HCT116 (cell line): Measurements from ENCODE around the gene DHRSX. TPM values are rescaled to one million over a fixed set of nuclear protein-coding genes. Genes with fewer than 3 reads are reported as not detected.

Experiments used
- ATAC-seq: fragments of 200-7000 bp; cut with Tn5 transposase; 2 replicates; pipeline ENCODE4 v1.9.1; 2020; ENCODE audit warnings: mild to moderate bottlenecking, moderate library complexity
- BruUV-seq: library from RNA; stranded (reverse); fragments of 400-500 nt; replicated peaks from 2 replicates; lab custom pipeline; 2021; lab: Mats Ljungman, UMichigan
- CTCF ChIA-PET: fragments of 300-600 bp; sonication (Branson Sonifier 250); formaldehyde crosslinking; loops from one replicate; lab custom pipeline; 2021; ENCODE audit warnings: antibody characterized with exemption; lab: Charles Lee
- POLR2A ChIA-PET: fragments of 300-600, 350-600 bp; sonication (Branson Sonifier 250); formaldehyde crosslinking; loops from one replicate; lab custom pipeline; 2021; ENCODE audit warnings: antibody characterized with exemption; lab: Charles Lee
- RAD21 ChIA-PET, 2 experiments: fragments of 300-600 bp; sonication (Branson Sonifier 250); formaldehyde crosslinking; loops; one replicate each; lab custom pipeline; 2023; ENCODE audit warnings: low total read pairs in 2 of 2; ENCODE audit not compliant: uncharacterized antibody in 2 of 2, unreplicated experiment in 2 of 2, low non-redundant PET in 1 of 2; lab: Charles Lee
- DNase-seq: peaks from one replicate; pipeline ENCODE4 v3.0.0-alpha.2; 2010; ENCODE audit warnings: low read depth, low spot score
- H2AFZ ChIP-seq: fragments of 200-600 bp; shearing (Covaris generic), sonication (generic); 2 replicates; pipeline ENCODE4 v1.6.1; 2017; ENCODE audit warnings: low read depth, mixed run types, mixed read lengths, antibody characterized with exemption, low read length; ENCODE audit not compliant: poor library complexity, severe bottlenecking
- H3K27ac ChIP-seq: 2 replicates; pipeline ENCODE4 v1.5.1; 2012; ENCODE audit warnings: low read depth, low read length
- H3K27me3 ChIP-seq: fragments of 200-600 bp; sonication (generic); 2 replicates; pipeline ENCODE4 v1.6.1; 2016; ENCODE audit warnings: mixed run types, low read length, mixed read lengths; ENCODE audit not compliant: insufficient read depth
- H3K36me3 ChIP-seq, 2 experiments: fragments of 200-500 bp in 1 of 2; fragments of 200-600 bp in 1 of 2; sonication (Bioruptor generic) in 1 of 2; sonication (generic) in 1 of 2; 2 replicates each; pipeline versions ENCODE4 v1.5.1 to v1.6.1; 2014 to 2016; ENCODE audit warnings: low read length in 2 of 2, inconsistent platforms in 1 of 2, mixed read lengths in 1 of 2, mixed run types in 1 of 2; ENCODE audit not compliant: insufficient read depth in 2 of 2, control insufficient read depth in 1 of 2
- H3K4me1 ChIP-seq, 2 experiments: fragments of 200-600 bp in 1 of 2; sonication (generic) in 1 of 2; 2 replicates each; pipeline versions ENCODE4 v1.5.1 to v1.6.1; 2012 to 2017; ENCODE audit warnings: low read length in 2 of 2, inconsistent platforms in 1 of 2, mild to moderate bottlenecking in 1 of 2, mixed read lengths in 1 of 2, mixed run types in 1 of 2, moderate library complexity in 1 of 2; ENCODE audit not compliant: insufficient read depth in 2 of 2, control insufficient read depth in 1 of 2
- H3K4me2 ChIP-seq: fragments of 200-600 bp; sonication (generic); 2 replicates; pipeline ENCODE4 v1.6.1; 2017; ENCODE audit warnings: mixed run types, low read length, mixed read lengths
- H3K4me3 ChIP-seq, 2 experiments: fragments of 200-600 bp in 1 of 2; sonication (generic) in 1 of 2; replicated peaks in 1 of 2; 2 replicates each; pipeline ENCODE4 v1.5.1; 2011 to 2016; ENCODE audit warnings: low read length in 2 of 2, control low read depth in 1 of 2, low read depth in 1 of 2, mild to moderate bottlenecking in 1 of 2, mixed read lengths in 1 of 2, mixed run types in 1 of 2
- H3K79me2 ChIP-seq: fragments of 200-600 bp; sonication (generic); 2 replicates; pipeline ENCODE4 v1.6.1; 2017; ENCODE audit warnings: mild to moderate bottlenecking, mixed run types, low read length, moderate library complexity, mixed read lengths; ENCODE audit not compliant: insufficient read depth
- H3K9ac ChIP-seq: fragments of 200-600 bp; sonication (generic); 2 replicates; pipeline ENCODE4 v1.6.1; 2016; ENCODE audit warnings: low read length, mixed read lengths
- H3K9me2 ChIP-seq: fragments of 200-600 bp; sonication (generic), shearing (Covaris generic); 2 replicates; pipeline ENCODE4 v1.6.1; 2017; ENCODE audit warnings: mixed run types, mild to moderate bottlenecking, moderate library complexity; ENCODE audit not compliant: insufficient read depth
- H3K9me3 ChIP-seq, 2 experiments: fragments of 200-500 bp in 1 of 2; fragments of 200-600 bp in 1 of 2; sonication (Bioruptor generic) in 1 of 2; sonication (generic) in 1 of 2; 2 replicates each; pipeline ENCODE4 v1.6.1; 2014 to 2017; ENCODE audit warnings: low read length in 2 of 2, mixed read lengths in 2 of 2, inconsistent platforms in 1 of 2, low read depth in 1 of 2, mild to moderate bottlenecking in 1 of 2, mixed run types in 1 of 2, moderate library complexity in 1 of 2; ENCODE audit not compliant: control insufficient read depth in 1 of 2, insufficient read depth in 1 of 2
- H4K20me1 ChIP-seq: fragments of 200-600 bp; sonication (generic), shearing (Covaris generic); 2 replicates; pipeline ENCODE4 v1.6.1; 2017; ENCODE audit warnings: mixed run types, mild to moderate bottlenecking, moderate library complexity; ENCODE audit not compliant: insufficient read depth
- ATF3 ChIP-seq: IDR thresholded peaks from 2 replicates; pipeline ENCODE4 v1.6.1; 2012
- CBX3 ChIP-seq: IDR thresholded peaks from 2 replicates; pipeline ENCODE4 v1.6.1; 2012; ENCODE audit warnings: low read depth
- CEBPB ChIP-seq: IDR thresholded peaks from 2 replicates; pipeline ENCODE4 v1.6.1; 2012; ENCODE audit warnings: low read depth
- EGR1 ChIP-seq: IDR thresholded peaks from 2 replicates; pipeline ENCODE4 v1.6.1; 2012; ENCODE audit warnings: low read depth
- ELF1 ChIP-seq: IDR thresholded peaks from 2 replicates; pipeline ENCODE4 v1.6.1; 2012; ENCODE audit warnings: low read depth, borderline replicate concordance
- EZH2 ChIP-seq: fragments of 200-600 bp; sonication (generic); IDR thresholded peaks from 2 replicates; pipeline ENCODE4 v1.6.1; 2017; ENCODE audit warnings: antibody characterized with exemption, mixed run types
- EZH2phosphoT487 ChIP-seq: fragments of 200-600 bp; IDR thresholded peaks from 2 replicates; pipeline ENCODE4 v1.6.1; 2018; ENCODE audit warnings: antibody characterized with exemption, borderline replicate concordance
- MAX ChIP-seq: IDR thresholded peaks from 2 replicates; pipeline ENCODE4 v1.6.1; 2012
- POLR2AphosphoS5 ChIP-seq: IDR thresholded peaks from 2 replicates; pipeline ENCODE4 v1.6.1; 2011; ENCODE audit warnings: mild to moderate bottlenecking, low read depth, low read length, moderate library complexity
- REST ChIP-seq: IDR thresholded peaks from 2 replicates; pipeline ENCODE4 v1.6.1; 2012; ENCODE audit warnings: low read depth
- SRF ChIP-seq: IDR thresholded peaks from 2 replicates; pipeline ENCODE4 v1.6.1; 2012; ENCODE audit warnings: low read depth
- intact Hi-C: fragments of 100-400 bp; cut with micrococcal nuclease; formaldehyde crosslinking; loops from 2 replicates; pipeline ENCODE4 v1.10.0; 2022
- total RNA-seq: library from RNA; stranded (reverse); gene quantifications from one replicate; pipeline ENCODE4 v1.2.1, GENCODE V29; 2021; ENCODE audit not compliant: unreplicated experiment

The DHRSX gene
- total RNA-seq, 1 experiment from 2014 or later, result 11.9 TPM

- TF ChIP-seq REST, result no peak
Observed at GRCh38 chrX:2513121-2513664, 12.4 kb upstream of the DHRSX start (continued).

- Histone ChIP-seq H3K27me3 (no peaks in the 10 kb centered on the region), H3K27ac (no peak overlapping the region), H3K36me3 (no peaks in the 10 kb centered on the region), H3K79me2 (no peaks in the 10 kb centered on the region), H3K4me2 (no peak overlapping the region), H3K9ac (no peak overlapping the region), H3K9me2 (no peaks in the 10 kb centered on the region), H3K9me3 (no peaks in the 10 kb centered on the region), H4K20me1 (no peaks in the 10 kb centered on the region), H3K4me1 (no peaks in the 10 kb centered on the region), H3K4me3 (no peak overlapping the region), H2AFZ (no peak overlapping the region)
- DNase-seq (no peak), ATAC-seq (no peak)
- TF ChIP-seq REST (no peak), MAX (no peak), EZH2 (no peak), EGR1 (no peak), POLR2AphosphoS5 (no peak), SRF (no peak), ATF3 (no peak), ELF1 (no peak), CEBPB (no peak), EZH2phosphoT487 (no peak), CBX3 (no peak)
- ChIA-PET POLR2A (no interaction called here), CTCF (no interaction called here), RAD21 (no interaction called here)
- no TSS peak for BruUV-seq
- intact Hi-C loops, result no loop called here
Observed at GRCh38 chrX:2512501-2512900, 11.7 kb upstream of the DHRSX start.
